ENCODE measurements around the gene ATP5F1D.

The ATP5F1D gene

DNA sequence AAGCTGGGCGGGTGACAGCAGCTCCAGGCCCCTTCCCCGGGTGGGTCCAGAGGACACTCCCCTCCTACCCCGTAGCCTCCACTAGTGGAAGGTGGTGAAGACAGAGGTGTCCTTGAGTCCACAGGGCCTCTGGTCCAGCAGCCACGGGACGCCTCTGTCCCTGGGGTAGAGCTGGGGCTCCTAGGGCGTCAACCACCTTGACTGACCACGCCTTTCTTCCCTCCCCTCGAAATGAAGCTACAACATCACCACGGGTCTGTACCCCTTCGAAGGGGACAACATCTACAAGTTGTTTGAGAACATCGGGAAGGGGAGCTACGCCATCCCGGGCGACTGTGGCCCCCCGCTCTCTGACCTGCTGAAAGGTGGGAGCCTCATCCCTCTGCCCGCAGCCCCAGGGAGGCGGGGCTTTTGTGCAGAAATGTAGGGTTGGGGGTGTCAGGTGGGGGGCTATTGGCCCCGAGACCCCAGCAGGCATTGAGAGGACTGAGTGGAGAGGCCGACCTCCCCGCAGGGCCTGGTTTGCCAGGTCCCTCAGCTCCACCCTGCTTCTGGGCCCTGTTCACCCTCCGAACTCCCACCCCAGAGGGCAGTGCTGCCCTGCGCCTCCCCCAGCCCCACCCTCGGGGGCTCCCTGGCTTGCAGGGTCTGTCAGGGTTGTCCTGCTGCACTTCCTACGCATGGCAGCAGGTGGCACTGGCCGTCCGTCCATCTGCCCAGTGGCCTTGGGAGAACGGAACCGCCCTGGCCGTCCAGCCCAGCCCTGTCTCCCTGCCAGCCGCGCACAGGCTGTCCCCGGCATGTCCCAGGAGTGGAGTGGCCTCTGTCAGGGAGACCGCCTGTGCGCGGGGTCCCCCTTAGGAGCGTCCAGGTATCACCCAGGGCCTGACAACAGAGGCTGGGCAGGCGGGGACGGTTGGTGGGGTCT lies 20.3 kb upstream of the ATP5F1D start:
- CTCF ChIA-PET, result interaction anchor here (0.5 to 2.4 kb wide), 5 partner anchors 9 to 731 kb away, joined by 3 to 10 read pairs (median 3); no protein-coding TSS in a partner anchor
- no peak for DNase-seq (ENCODE audit: low spot score)
- H3K27ac ChIP-seq, result peak overlapping the region; percentile 98
- TF ChIP-seq, protein P1, sequence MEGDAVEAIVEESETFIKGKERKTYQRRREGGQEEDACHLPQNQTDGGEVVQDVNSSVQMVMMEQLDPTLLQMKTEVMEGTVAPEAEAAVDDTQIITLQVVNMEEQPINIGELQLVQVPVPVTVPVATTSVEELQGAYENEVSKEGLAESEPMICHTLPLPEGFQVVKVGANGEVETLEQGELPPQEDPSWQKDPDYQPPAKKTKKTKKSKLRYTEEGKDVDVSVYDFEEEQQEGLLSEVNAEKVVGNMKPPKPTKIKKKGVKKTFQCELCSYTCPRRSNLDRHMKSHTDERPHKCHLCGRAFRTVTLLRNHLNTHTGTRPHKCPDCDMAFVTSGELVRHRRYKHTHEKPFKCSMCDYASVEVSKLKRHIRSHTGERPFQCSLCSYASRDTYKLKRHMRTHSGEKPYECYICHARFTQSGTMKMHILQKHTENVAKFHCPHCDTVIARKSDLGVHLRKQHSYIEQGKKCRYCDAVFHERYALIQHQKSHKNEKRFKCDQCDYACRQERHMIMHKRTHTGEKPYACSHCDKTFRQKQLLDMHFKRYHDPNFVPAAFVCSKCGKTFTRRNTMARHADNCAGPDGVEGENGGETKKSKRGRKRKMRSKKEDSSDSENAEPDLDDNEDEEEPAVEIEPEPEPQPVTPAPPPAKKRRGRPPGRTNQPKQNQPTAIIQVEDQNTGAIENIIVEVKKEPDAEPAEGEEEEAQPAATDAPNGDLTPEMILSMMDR (conservative IDR thresholded peaks at IDR 0.05; ENCODE audit: low read depth), result peak; percentile 44
- POLR2A ChIA-PET (ENCODE audit: low non-redundant PET), result no interaction called here

DNA sequence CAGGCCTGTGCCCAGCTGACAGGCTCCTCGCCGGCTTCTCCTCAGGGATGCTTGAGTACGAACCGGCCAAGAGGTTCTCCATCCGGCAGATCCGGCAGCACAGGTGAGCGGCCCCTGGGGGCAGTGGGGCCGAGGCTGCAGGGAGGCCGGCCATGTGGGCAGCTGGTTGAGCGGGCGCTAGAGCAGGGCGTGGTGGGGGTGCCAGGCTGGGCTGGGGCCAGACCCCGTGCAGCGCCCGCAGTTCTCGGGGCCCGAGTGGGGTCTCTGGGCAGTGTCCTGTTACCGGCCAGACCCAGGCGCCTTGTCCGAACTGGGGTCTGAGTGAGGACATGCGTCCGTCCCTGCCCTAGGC lies 19.7 kb upstream of the ATP5F1D start:
- ChIA-PET CTCF (interaction anchor here (2.4 kb wide), 1 partner anchor 23 kb away, joined by 10 read pairs; no protein-coding TSS in a partner anchor), POLR2A (ENCODE audit: low non-redundant PET) (no interaction called here)
- peak overlapping the region; percentile 98 for H3K27ac ChIP-seq
- TF ChIP-seq, protein P1 (conservative IDR thresholded peaks at IDR 0.05; ENCODE audit: low read depth), result no peak
- DNase-seq (ENCODE audit: low spot score), result no peak

DNA sequence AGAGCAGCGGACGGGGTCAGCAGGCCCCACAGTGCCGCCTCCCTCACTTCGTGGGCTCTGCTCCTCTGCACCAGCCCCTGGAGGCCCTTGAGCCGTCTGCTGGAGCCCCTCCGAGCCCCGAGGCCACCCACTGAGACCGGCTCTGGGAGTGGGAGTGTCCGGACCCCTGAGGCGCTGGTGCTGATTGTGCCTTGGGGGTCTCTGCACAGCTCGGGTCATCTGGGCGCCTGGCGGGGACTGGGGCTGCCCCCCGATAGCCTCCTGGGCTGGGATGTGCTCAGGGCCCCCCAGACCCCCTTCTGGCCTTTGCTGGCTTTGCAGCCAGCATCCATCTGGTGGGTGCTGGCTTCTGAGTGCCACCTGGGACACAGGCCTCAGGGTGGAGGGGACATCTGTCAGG lies 19.2 kb upstream of the ATP5F1D start:
- no peak for DNase-seq (ENCODE audit: low spot score)
- TF ChIP-seq, protein P1 (conservative IDR thresholded peaks at IDR 0.05; ENCODE audit: low read depth), result no peak
- CTCF ChIA-PET, result interaction anchor here (0.5 to 2.4 kb wide), 7 partner anchors 9 to 209 kb away, joined by 3 to 10 read pairs (median 3); partner anchors contain the start of gene ATP5F1D
- POLR2A ChIA-PET (ENCODE audit: low non-redundant PET), result interaction anchor here (0.5 kb wide), 1 partner anchor 10 kb away, joined by 12 read pairs; no protein-coding TSS in a partner anchor
- peak overlapping the region; percentile 98 for H3K27ac ChIP-seq

DNA sequence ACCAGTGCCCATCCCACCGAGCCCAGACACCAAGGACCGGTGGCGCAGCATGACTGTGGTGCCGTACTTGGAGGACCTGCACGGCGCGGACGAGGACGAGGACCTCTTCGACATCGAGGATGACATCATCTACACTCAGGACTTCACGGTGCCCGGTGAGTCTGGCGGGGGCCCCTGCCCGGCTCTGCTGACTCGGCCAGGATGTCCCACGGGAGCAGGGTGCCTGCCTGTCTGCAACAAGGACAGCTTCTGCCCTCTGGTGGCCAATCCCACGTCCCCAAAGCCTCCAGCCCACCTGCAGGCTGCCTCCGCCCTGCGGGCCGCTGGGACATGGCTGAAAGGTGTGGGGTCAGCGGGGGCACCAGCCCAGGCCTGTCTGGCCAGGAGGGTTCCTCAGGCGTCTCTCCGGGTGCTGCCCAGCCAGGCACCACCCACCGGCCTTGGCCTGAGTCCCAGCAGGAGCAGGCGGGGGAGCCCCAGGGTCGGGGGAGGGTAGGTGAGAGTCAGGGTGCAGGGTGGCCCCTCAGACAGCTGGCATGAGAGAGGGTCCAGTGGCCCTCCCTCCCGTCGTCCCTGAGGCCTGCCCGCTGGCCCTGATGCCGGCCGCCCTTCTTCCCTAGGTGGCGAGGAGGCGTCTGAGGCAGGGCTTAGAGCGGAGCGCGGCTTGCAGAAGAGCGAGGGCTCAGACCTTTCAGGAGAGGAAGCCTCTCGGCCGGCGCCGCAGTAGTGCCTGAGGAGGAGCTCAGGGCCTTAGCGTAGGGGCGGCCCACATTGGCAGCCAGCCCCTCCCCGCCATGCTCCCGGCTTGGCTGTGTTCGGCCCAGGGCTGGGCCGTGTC lies 18.3 kb upstream of the ATP5F1D start:
- no peak for DNase-seq (ENCODE audit: low spot score)
- H3K27ac ChIP-seq, result peak overlapping the region; percentile 98
- TF ChIP-seq, protein P1 (conservative IDR thresholded peaks at IDR 0.05; ENCODE audit: low read depth), result peak; percentile 54
- POLR2A ChIA-PET (ENCODE audit: low non-redundant PET), result no interaction called here
- CTCF ChIA-PET, result interaction anchor here (0.5 to 2.4 kb wide), 10 partner anchors 10 to 235 kb away, joined by 3 to 10 read pairs (median 3); partner anchors contain the start of gene ATP5F1D

DNA sequence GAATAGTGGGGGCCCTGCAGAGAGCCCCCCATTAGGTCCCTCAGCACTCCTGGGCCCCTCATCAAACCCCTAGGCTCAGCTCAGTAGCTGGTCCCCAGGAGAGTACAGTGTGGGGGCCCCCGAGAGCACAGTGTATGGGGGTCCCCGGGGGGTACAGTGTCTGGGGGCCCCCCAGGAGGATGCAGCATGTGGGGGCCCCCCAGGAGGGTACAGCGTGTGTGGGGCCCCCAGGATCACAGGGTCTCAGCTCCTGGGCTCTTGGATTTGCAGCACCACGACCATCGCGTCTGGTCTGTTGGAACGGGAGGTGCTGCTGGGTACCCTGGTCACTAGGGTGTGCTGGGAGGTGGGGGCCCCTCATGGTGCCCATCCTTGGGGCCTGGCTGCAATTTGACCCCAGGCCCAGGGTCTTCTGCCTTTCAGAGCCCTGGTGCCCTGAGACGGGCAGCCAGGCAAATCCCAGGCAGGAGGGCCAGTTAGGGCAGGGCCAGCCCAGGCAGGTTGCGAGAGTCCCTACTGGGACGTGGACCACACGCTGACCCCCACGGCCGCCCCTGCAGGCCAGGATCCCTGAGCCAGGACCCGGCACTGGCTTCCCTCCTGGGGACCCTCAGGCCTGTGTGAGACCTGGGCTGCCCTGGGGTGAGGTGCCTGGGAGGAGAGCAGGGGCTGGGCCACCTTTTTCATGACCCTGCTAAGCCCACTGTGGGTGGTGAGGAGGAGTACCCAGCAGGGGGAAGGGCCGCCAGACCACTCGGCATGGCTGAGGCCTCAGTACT lies 17.3 kb upstream of the ATP5F1D start:
- no peak for DNase-seq (ENCODE audit: low spot score)
- peak overlapping the region; percentile 98 for H3K27ac ChIP-seq
- ChIA-PET CTCF (interaction anchor here (0.8 to 2.4 kb wide), 4 partner anchors 15 to 111 kb away, joined by 5 to 10 read pairs (median 6); no protein-coding TSS in a partner anchor), POLR2A (ENCODE audit: low non-redundant PET) (no interaction called here)
- TF ChIP-seq, protein P1 (conservative IDR thresholded peaks at IDR 0.05; ENCODE audit: low read depth), result no peak

All from RWPE1 (cell line).